Vagina (tissue), 2 donors: Measurements from ENCODE around the gene PCDHGA9. TPM values are rescaled to one million over a fixed set of nuclear protein-coding genes. Genes with fewer than 3 reads are reported as not detected.
"Not testable (repeated sequence)": the region's sequence is repeated elsewhere in the genome, so short reads cannot be mapped to it uniquely, and the experiment has no call there.

ENCODE experiments used
- DNase-seq, 2 donors: peaks; one replicate each; pipeline ENCODE4 v3.0.0-alpha.2; 2017; ENCODE audit errors: extremely low spot score in 2 of 2
- H3K27ac ChIP-seq: fragments of 200-600 bp; sonication (generic); one replicate; pipeline ENCODE4 v1.5.1; 2019
- H3K27me3 ChIP-seq: fragments of 200-600 bp; sonication (generic); one replicate; pipeline ENCODE4 v1.5.1; 2019
- H3K36me3 ChIP-seq, 2 donors: fragments of 200-600 bp; sonication (generic); one replicate each; pipeline ENCODE4 v1.5.1; 2017 to 2019
- H3K4me1 ChIP-seq: fragments of 200-600 bp; sonication (generic); one replicate; pipeline ENCODE4 v1.5.1; 2019
- H3K4me3 ChIP-seq, 2 donors: fragments of 200-600 bp; sonication (generic); 1 replicate in 1 of 2; 2 replicates in 1 of 2; pipeline ENCODE4 v1.5.1; 2016 to 2019
- H3K9me3 ChIP-seq: fragments of 200-600 bp; sonication (generic); one replicate; pipeline ENCODE4 v1.5.1; 2019
- POLR2A ChIP-seq, 2 donors: fragments of 450-650 bp; IDR thresholded peaks; one replicate each; pipeline ENCODE4 v1.6.1; 2017; ENCODE audit warnings: antibody characterized with exemption in 2 of 2, mild to moderate bottlenecking in 2 of 2, moderate library complexity in 2 of 2
- POLR2AphosphoS5 ChIP-seq, 2 donors: sonication (generic); formaldehyde crosslinking; IDR thresholded peaks; one replicate each; pipeline ENCODE4 v1.9.0; 2017; ENCODE audit warnings: antibody characterized with exemption in 2 of 2, mild to moderate bottlenecking in 2 of 2, low read depth in 1 of 2; ENCODE audit not compliant: insufficient read depth in 1 of 2
- intact Hi-C: fragments of 100-400 bp; cut with DNase I; formaldehyde crosslinking; loops from one replicate; pipeline ENCODE4 v1.15.1; 2023
- total RNA-seq: library from RNA; depleted of rRNA; stranded (reverse); fragments of >200 nt; gene quantifications from one replicate; pipeline ENCODE4 v1.2.3, GENCODE V29; 2016
- TF ChIP-seq, protein P1 (sequence below), 3 experiments: fragments of 450-650 bp in 2 of 3; fragments of 200-600 bp in 1 of 3; sonication (generic) in 1 of 3; IDR thresholded peaks; one replicate each; pipeline ENCODE4 v1.5.1; 2017 to 2019; ENCODE audit warnings: antibody characterized with exemption in 3 of 3, mild to moderate bottlenecking in 2 of 3, moderate library complexity in 2 of 3

PCDHGA9 gene
- total RNA-seq, 1 donor from 2014 or later, result 8.8 TPM

DNA sequence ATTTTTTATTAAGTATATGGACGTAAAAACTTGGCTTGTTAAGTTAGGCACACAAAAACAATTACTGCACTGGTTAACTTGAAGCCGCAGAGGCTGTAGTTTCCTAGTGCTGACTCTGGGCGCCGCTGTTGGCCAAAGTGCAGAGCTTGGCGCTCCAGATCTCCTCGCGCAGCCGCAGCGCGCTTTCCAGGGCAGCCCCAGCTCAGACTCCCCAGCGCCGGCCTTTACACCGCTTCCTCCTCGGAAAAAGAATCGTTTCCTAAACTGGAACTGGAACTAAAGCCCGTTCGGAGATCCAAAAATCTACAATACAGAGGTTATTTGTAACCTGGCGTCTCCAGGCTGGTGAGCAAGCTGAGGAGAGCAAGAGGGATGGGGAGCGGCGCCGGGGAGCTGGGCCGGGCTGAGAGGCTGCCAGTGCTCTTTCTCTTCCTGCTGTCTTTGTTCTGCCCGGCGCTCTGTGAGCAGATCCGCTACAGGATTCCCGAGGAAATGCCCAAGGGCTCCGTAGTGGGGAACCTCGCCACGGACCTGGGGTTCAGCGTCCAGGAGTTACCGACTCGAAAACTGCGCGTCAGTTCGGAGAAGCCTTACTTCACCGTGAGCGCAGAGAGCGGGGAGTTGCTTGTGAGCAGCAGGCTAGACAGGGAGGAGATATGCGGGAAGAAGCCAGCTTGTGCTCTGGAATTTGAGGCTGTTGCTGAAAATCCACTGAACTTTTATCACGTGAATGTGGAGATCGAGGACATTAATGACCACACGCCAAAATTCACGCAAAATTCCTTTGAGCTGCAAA, 4.6 kb upstream of the PCDHGA9 start, which contains the start of gene PCDHGB5:
Gene PCDHGB5, plus strand, starts transcription at position 192 of the 796 bp plus-strand sequence. Its CDS starts 181 bp downstream, at position 373.
- H3K27me3 ChIP-seq, H3K4me1 ChIP-seq, DNase-seq, intact Hi-C loops, H3K27ac ChIP-seq: not testable (repeated sequence)
- peaks cover 0 to 21% of the 10 kb centered on the region in 2 donors for H3K36me3 ChIP-seq
- H3K4me3 ChIP-seq, result peak within 1 kb of the TSS in 1 of 2 donors; percentile 19
- TF ChIP-seq, protein P1, sequence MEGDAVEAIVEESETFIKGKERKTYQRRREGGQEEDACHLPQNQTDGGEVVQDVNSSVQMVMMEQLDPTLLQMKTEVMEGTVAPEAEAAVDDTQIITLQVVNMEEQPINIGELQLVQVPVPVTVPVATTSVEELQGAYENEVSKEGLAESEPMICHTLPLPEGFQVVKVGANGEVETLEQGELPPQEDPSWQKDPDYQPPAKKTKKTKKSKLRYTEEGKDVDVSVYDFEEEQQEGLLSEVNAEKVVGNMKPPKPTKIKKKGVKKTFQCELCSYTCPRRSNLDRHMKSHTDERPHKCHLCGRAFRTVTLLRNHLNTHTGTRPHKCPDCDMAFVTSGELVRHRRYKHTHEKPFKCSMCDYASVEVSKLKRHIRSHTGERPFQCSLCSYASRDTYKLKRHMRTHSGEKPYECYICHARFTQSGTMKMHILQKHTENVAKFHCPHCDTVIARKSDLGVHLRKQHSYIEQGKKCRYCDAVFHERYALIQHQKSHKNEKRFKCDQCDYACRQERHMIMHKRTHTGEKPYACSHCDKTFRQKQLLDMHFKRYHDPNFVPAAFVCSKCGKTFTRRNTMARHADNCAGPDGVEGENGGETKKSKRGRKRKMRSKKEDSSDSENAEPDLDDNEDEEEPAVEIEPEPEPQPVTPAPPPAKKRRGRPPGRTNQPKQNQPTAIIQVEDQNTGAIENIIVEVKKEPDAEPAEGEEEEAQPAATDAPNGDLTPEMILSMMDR (IDR thresholded peaks at IDR 0.05), result peak in 2 of 3 experiments; percentile 10 to 24
- peaks cover 70% of the 10 kb centered on the region for H3K9me3 ChIP-seq

DNA sequence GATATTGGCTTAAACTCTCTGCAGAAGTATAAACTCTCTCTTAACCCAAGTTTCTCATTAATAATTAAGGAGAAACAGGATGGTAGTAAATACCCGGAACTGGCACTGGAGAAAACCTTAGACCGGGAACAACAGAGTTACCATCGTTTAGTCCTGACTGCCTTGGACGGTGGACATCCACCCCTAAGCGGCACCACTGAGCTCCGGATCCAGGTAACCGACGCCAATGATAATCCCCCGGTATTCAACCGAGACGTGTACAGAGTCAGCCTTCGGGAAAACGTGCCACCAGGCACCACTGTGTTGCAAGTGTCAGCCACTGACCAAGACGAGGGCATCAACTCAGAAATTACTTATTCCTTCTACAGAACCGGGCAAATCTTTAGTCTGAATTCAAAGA, 4.0 kb upstream of the PCDHGA9 start:
- no peaks in the 10 kb centered on the region for H3K4me1 ChIP-seq
- TF ChIP-seq, protein P1 (IDR thresholded peaks at IDR 0.05), result no peak
- no peak for TF ChIP-seq POLR2AphosphoS5 (IDR thresholded peaks at IDR 0.05; ENCODE audit: insufficient read depth in 1 of 2, low read depth in 1 of 2)
- no peak for TF ChIP-seq POLR2A (IDR thresholded peaks at IDR 0.05)
- H3K27me3 ChIP-seq, result no peaks in the 10 kb centered on the region
- no peak overlapping the region for H3K27ac ChIP-seq
- intact Hi-C loops, result no loop called here
- H3K4me3 ChIP-seq, result no peak overlapping the region
- peaks cover 70% of the 10 kb centered on the region for H3K9me3 ChIP-seq
- H3K36me3 ChIP-seq, result peaks cover 0 to 20% of the 10 kb centered on the region in 2 donors
- no peak for DNase-seq

DNA sequence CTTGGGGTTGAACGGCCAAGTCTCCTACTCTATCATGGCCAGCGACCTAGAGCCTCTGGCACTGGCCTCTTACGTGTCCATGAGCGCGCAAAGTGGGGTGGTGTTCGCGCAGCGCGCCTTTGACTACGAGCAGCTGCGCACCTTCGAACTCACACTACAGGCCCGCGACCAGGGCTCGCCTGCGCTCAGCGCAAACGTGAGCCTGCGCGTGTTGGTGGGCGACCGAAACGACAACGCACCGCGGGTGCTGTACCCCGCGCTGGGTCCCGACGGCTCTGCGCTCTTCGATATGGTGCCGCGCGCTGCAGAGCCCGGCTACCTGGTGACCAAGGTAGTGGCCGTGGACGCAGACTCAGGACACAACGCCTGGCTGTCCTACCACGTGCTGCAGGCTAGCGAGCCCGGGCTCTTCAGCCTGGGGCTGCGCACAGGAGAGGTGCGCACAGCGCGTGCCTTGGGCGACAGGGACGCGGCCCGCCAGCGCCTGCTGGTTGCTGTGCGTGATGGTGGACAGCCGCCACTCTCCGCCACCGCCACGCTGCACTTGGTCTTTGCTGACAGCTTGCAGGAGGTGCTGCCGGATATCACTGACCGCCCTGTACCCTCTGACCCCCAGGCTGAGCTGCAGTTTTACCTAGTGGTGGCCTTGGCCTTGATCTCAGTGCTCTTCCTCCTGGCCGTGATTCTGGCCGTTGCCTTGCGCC, 2.9 kb upstream of the PCDHGA9 start:
- Histone ChIP-seq H3K9me3 (peaks cover 70% of the 10 kb centered on the region), H3K27me3 (no peaks in the 10 kb centered on the region), H3K4me3 (no peak overlapping the region), H3K27ac (no peak overlapping the region), H3K4me1 (no peaks in the 10 kb centered on the region), H3K36me3 (peaks cover 0 to 20% of the 10 kb centered on the region in 2 donors)
- TF ChIP-seq POLR2A (IDR thresholded peaks at IDR 0.05), result no peak
- no peak for TF ChIP-seq POLR2AphosphoS5 (IDR thresholded peaks at IDR 0.05; ENCODE audit: insufficient read depth in 1 of 2, low read depth in 1 of 2)
- TF ChIP-seq, protein P1 (IDR thresholded peaks at IDR 0.05), result no peak
- no peak for DNase-seq
- intact Hi-C loops, result no loop called here

DNA sequence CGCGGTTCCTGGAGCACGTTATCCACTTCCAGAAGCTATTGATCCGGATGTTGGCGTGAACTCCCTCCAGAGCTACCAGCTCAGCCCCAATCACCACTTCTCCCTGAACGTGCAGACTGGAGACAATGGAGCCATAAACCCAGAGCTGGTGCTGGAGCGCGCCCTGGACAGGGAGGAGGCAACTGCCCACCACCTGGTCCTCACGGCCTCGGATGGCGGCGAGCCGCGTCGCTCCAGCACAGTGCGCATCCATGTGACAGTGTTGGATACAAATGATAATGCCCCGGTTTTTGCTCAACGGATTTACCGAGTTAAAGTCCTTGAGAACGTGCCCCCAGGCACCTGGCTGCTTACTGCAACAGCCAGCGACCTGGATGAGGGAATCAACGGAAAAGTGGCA, 809 bp downstream of the PCDHGA9 start:
- no peak for TF ChIP-seq POLR2AphosphoS5 (IDR thresholded peaks at IDR 0.05; ENCODE audit: insufficient read depth in 1 of 2, low read depth in 1 of 2)
- TF ChIP-seq, protein P1 (IDR thresholded peaks at IDR 0.05), result no peak
- TF ChIP-seq POLR2A (IDR thresholded peaks at IDR 0.05), result no peak
- peaks cover 82% of the 10 kb centered on the region for H3K9me3 ChIP-seq
- H3K4me3 ChIP-seq, result peak overlapping the region in 1 of 2 donors; percentile 14
- DNase-seq, result no peak
- H3K27ac ChIP-seq, result no peak overlapping the region
- intact Hi-C loops, result no loop called here
- H3K36me3 ChIP-seq, result peaks cover 0 to 20% of the 10 kb centered on the region in 2 donors
- no peaks in the 10 kb centered on the region for H3K27me3 ChIP-seq
- no peaks in the 10 kb centered on the region for H3K4me1 ChIP-seq
